ENCODE results near the gene MB. TPM values are rescaled to one million over a fixed set of nuclear protein-coding genes. Genes with fewer than 3 reads are reported as not detected.

The MB gene
- total RNA-seq, 2 experiments from 2014 or later, result not detected

DNA sequence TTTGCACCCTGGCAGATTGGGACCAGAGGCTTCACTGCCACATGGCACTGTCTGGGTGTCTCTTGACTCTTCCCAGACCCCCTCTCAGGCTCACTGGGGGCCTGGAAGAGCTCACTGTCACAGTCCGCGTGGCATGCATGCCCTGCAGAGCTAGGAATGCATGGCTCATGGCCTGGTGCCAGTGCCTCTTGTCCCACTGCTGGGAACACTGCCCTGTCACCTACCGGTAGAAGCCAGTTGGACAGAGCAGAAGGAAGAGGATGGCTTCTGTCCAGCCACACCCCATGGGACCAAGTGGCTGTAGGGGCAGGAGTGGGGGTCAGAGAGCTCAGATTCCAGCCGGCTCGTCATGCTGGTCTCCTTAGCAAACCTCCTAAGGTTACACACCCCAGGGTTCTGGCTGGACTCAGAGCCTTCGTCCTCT is 29.7 kb downstream of the MB start:
- intact Hi-C loops (cut with DNase I, micrococcal nuclease), result no loop called here
- H3K27me3 ChIP-seq (ENCODE audit: control insufficient read depth in 1 of 2, insufficient read depth in 2 of 2, low read length in 2 of 2), result no peaks in the 10 kb centered on the region
- no peaks in the 10 kb centered on the region for H3K9me3 ChIP-seq (ENCODE audit: control insufficient read depth in 1 of 2, insufficient read depth in 1 of 2, low read length in 2 of 2)
- H3K36me3 ChIP-seq (ENCODE audit: insufficient read depth, low read length), result no peaks in the 10 kb centered on the region
- no peaks in the 10 kb centered on the region for H3K27me3 Mint-ChIP-seq
- H3K4me1 Mint-ChIP-seq (ENCODE audit: low read depth), result no peaks in the 10 kb centered on the region
- ATAC-seq (ENCODE audit: poor library complexity) (no peak), DNase-seq (no peak)
- no peak overlapping the region for H3K27ac Mint-ChIP-seq
- no peak overlapping the region for H3K27ac ChIP-seq (ENCODE audit: low read depth in 1 of 2, low read length in 2 of 2)
- CTCF ChIA-PET, result no interaction called here
- no peaks in the 10 kb centered on the region for H3K4me1 ChIP-seq (ENCODE audit: insufficient read depth, low read length)
- TF ChIP-seq, protein P1, sequence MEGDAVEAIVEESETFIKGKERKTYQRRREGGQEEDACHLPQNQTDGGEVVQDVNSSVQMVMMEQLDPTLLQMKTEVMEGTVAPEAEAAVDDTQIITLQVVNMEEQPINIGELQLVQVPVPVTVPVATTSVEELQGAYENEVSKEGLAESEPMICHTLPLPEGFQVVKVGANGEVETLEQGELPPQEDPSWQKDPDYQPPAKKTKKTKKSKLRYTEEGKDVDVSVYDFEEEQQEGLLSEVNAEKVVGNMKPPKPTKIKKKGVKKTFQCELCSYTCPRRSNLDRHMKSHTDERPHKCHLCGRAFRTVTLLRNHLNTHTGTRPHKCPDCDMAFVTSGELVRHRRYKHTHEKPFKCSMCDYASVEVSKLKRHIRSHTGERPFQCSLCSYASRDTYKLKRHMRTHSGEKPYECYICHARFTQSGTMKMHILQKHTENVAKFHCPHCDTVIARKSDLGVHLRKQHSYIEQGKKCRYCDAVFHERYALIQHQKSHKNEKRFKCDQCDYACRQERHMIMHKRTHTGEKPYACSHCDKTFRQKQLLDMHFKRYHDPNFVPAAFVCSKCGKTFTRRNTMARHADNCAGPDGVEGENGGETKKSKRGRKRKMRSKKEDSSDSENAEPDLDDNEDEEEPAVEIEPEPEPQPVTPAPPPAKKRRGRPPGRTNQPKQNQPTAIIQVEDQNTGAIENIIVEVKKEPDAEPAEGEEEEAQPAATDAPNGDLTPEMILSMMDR (IDR thresholded peaks at IDR 0.05), result no peak
- H3K4me3 ChIP-seq (ENCODE audit: low read length), result no peak overlapping the region
- no peaks in the 10 kb centered on the region for H3K9me3 Mint-ChIP-seq
- POLR2A ChIA-PET, result no interaction called here
- H3K36me3 Mint-ChIP-seq (ENCODE audit: low read depth), result no peaks in the 10 kb centered on the region
- H3K4me3 Mint-ChIP-seq, result no peak overlapping the region

DNA sequence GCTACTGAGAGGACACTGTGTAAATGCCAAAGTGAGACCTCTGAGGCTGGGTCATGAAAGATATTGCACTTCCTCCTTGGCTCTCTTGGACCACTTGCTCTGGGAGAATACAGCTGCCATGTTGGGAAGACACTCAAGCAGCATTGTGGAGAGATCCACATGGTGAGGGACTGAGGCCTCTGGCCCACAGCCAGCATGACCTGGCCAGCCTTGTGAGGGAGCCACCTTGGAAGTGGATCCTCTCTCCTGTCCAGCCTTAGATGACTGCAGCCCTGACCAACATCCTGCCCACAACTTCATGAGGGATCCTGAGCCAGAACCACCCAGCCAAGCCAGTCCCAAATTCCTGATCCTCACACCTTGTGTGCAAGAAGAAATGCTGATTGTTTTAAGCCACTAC is 30.4 kb downstream of the MB start:
- no peaks in the 10 kb centered on the region for H3K4me1 ChIP-seq (ENCODE audit: insufficient read depth, low read length)
- no peak for ATAC-seq (ENCODE audit: poor library complexity)
- no peak for DNase-seq
- Mint-ChIP-seq H3K9me3 (no peaks in the 10 kb centered on the region), H3K27ac (no peak overlapping the region), H3K4me1 (ENCODE audit: low read depth) (no peaks in the 10 kb centered on the region), H3K4me3 (no peak overlapping the region), H3K27me3 (no peaks in the 10 kb centered on the region), H3K36me3 (ENCODE audit: low read depth) (no peaks in the 10 kb centered on the region)
- H3K27me3 ChIP-seq (ENCODE audit: control insufficient read depth in 1 of 2, insufficient read depth in 2 of 2, low read length in 2 of 2), result no peaks in the 10 kb centered on the region
- H3K9me3 ChIP-seq (ENCODE audit: control insufficient read depth in 1 of 2, insufficient read depth in 1 of 2, low read length in 2 of 2), result no peaks in the 10 kb centered on the region
- TF ChIP-seq, protein P1 (IDR thresholded peaks at IDR 0.05), result no peak
- ChIA-PET POLR2A (no interaction called here), CTCF (no interaction called here)
- intact Hi-C loops (cut with DNase I, micrococcal nuclease), result no loop called here
- no peak overlapping the region for H3K27ac ChIP-seq (ENCODE audit: low read depth in 1 of 2, low read length in 2 of 2)
- H3K36me3 ChIP-seq (ENCODE audit: insufficient read depth, low read length), result no peaks in the 10 kb centered on the region
- no peak overlapping the region for H3K4me3 ChIP-seq (ENCODE audit: low read length)

DNA sequence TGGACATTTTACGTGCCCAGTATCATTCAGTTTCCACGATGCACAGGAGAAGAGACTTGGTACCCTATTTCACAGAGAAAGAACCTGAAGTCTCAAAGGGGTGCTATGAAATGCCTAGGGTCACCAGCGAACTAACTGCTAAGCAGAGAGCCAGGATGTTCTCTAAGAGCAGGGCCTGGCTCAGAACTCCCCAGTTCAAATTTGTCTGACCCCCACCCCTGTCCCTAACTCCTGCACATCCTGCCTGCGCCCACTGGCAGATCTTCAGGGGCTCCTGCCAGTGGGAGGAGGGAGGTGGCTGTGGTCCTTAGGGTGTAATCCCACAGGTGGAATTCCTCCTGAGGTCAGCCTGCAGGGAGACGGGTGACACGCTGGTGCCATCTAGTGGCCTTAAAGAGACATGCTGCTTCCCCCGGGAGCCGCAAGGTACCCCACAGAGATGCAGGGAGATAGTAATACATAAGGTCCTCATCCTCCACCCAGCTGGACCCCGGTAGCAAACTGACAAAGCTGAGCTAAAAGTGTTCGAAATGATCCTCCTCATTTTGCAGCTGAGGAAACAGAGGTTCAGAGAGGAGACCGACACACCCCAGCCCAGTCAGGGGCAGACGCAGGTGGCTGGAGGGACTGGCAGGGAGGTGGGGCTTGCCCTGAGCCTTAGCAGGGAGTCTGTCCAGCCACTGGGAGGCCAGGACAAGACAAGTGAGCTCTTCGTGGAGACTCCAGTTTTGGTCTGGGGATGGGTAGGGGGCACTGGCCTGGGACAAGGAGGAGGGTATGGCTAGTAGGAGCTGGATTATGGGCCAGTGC is 34.1 kb downstream of the MB start:
- DNase-seq (peak; percentile 20 to 80 (median 41)), ATAC-seq (ENCODE audit: poor library complexity) (peak; percentile 64)
- Mint-ChIP-seq H3K9me3 (no peaks in the 10 kb centered on the region), H3K36me3 (ENCODE audit: low read depth) (no peaks in the 10 kb centered on the region), H3K27me3 (no peaks in the 10 kb centered on the region), H3K27ac (no peak overlapping the region), H3K4me3 (no peak overlapping the region), H3K4me1 (ENCODE audit: low read depth) (no peaks in the 10 kb centered on the region)
- ChIA-PET CTCF (interaction anchor here (1.0 to 2.5 kb wide), 2 partner anchors 153 to 232 kb away, joined by 4 to 11 read pairs; no protein-coding TSS in a partner anchor), POLR2A (no interaction called here)
- no peaks in the 10 kb centered on the region for H3K27me3 ChIP-seq (ENCODE audit: control insufficient read depth in 1 of 2, insufficient read depth in 2 of 2, low read length in 2 of 2)
- H3K36me3 ChIP-seq (ENCODE audit: insufficient read depth, low read length), result no peaks in the 10 kb centered on the region
- no peaks in the 10 kb centered on the region for H3K9me3 ChIP-seq (ENCODE audit: control insufficient read depth in 1 of 2, insufficient read depth in 1 of 2, low read length in 2 of 2)
- TF ChIP-seq, protein P1 (IDR thresholded peaks at IDR 0.05), result peak; percentile 91
- no peak overlapping the region for H3K27ac ChIP-seq (ENCODE audit: low read depth in 1 of 2, low read length in 2 of 2)
- no peak overlapping the region for H3K4me3 ChIP-seq (ENCODE audit: low read length)
- no peaks in the 10 kb centered on the region for H3K4me1 ChIP-seq (ENCODE audit: insufficient read depth, low read length)
- intact Hi-C loops (cut with DNase I, micrococcal nuclease), result loop anchor here (1.0 kb wide), 2 partner anchors 153 to 233 kb away; no protein-coding TSS in a partner anchor
